Measurements from ENCODE around the gene SLC25A44.

DNA sequence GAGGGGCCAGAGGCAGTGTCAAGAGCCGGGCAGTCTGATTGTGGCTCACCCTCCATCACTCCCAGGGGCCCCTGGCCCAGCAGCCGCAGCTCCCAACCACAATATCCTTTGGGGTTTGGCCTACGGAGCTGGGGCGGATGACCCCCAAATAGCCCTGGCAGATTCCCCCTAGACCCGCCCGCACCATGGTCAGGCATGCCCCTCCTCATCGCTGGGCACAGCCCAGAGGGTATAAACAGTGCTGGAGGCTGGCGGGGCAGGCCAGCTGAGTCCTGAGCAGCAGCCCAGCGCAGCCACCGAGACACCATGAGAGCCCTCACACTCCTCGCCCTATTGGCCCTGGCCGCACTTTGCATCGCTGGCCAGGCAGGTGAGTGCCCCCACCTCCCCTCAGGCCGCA is 48.0 kb downstream of the SLC25A44 start, which contains the start of gene BGLAP:
- TF ChIP-seq, protein P1, sequence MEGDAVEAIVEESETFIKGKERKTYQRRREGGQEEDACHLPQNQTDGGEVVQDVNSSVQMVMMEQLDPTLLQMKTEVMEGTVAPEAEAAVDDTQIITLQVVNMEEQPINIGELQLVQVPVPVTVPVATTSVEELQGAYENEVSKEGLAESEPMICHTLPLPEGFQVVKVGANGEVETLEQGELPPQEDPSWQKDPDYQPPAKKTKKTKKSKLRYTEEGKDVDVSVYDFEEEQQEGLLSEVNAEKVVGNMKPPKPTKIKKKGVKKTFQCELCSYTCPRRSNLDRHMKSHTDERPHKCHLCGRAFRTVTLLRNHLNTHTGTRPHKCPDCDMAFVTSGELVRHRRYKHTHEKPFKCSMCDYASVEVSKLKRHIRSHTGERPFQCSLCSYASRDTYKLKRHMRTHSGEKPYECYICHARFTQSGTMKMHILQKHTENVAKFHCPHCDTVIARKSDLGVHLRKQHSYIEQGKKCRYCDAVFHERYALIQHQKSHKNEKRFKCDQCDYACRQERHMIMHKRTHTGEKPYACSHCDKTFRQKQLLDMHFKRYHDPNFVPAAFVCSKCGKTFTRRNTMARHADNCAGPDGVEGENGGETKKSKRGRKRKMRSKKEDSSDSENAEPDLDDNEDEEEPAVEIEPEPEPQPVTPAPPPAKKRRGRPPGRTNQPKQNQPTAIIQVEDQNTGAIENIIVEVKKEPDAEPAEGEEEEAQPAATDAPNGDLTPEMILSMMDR (conservative IDR thresholded peaks at IDR 0.05; ENCODE audit: low read length) = no peak
- no peak for TF ChIP-seq EZH2phosphoT487 (IDR thresholded peaks at IDR 0.05; ENCODE audit: borderline replicate concordance)
